HEK293 (cell line): ENCODE data around the gene SLC6A13.

ENCODE experiments used
- ATF2 ChIP-seq: fragments of 450-650 bp; formaldehyde crosslinking; IDR thresholded peaks from 2 replicates; pipeline ENCODE4 v1.5.1; 2016; ENCODE audit warnings: missing biosample characterization, missing genetic modification characterization, low read depth
- CTCF ChIP-seq: fragments of 450-650 bp; formaldehyde crosslinking; IDR thresholded peaks from 2 replicates; pipeline ENCODE4 v1.5.1; 2016; ENCODE audit warnings: missing biosample characterization, missing genetic modification characterization
- GLIS1 ChIP-seq: fragments of 450-650 bp; formaldehyde crosslinking; IDR thresholded peaks from 2 replicates; pipeline ENCODE4 v1.5.1; 2016; ENCODE audit warnings: missing biosample characterization, missing genetic modification characterization
- HOXC10 ChIP-seq: sonication (generic); formaldehyde crosslinking; IDR thresholded peaks from 2 replicates; pipeline ENCODE4 v1.8.1; 2023; ENCODE audit warnings: mild to moderate bottlenecking, missing genetic modification reagents
- OVOL3 ChIP-seq: fragments of 450-650 bp; formaldehyde crosslinking; IDR thresholded peaks from 2 replicates; pipeline ENCODE4 v1.5.1; 2016; ENCODE audit warnings: missing biosample characterization, missing genetic modification characterization
- SALL2 ChIP-seq: fragments of 450-650 bp; formaldehyde crosslinking; IDR thresholded peaks from 2 replicates; pipeline ENCODE4 v1.5.0; 2017; ENCODE audit warnings: missing biosample characterization, mild to moderate bottlenecking, missing genetic modification characterization, borderline replicate concordance
- ZBTB10 ChIP-seq: fragments of 450-650 bp; formaldehyde crosslinking; IDR thresholded peaks from 2 replicates; pipeline ENCODE4 v1.5.1; 2016; ENCODE audit warnings: missing biosample characterization, missing genetic modification characterization
- ZBTB11 ChIP-seq: fragments of 450-650 bp; formaldehyde crosslinking; conservative IDR thresholded peaks from 2 replicates; pipeline ENCODE4 v1.5.1; 2016; ENCODE audit warnings: low read depth, missing biosample characterization, missing genetic modification characterization
- ZBTB17 ChIP-seq: fragments of 450-650 bp; formaldehyde crosslinking; IDR thresholded peaks from 2 replicates; pipeline ENCODE4 v1.5.1; 2016; ENCODE audit warnings: missing biosample characterization, missing genetic modification characterization
- ZBTB20 ChIP-seq: fragments of 450-650 bp; formaldehyde crosslinking; IDR thresholded peaks from 2 replicates; pipeline ENCODE4 v1.5.1; 2016; ENCODE audit warnings: missing biosample characterization, missing genetic modification characterization
- ZBTB44 ChIP-seq: fragments of 450-650 bp; IDR thresholded peaks from 2 replicates; pipeline ENCODE4 v1.5.1; 2018; ENCODE audit warnings: missing biosample characterization, mild to moderate bottlenecking, missing genetic modification characterization
- ZNF114 ChIP-seq: fragments of 450-650 bp; formaldehyde crosslinking; IDR thresholded peaks from 2 replicates; pipeline ENCODE4 v1.5.0; 2017; ENCODE audit warnings: missing biosample characterization, missing genetic modification characterization
- ZNF148 ChIP-seq: fragments of 450-650 bp; formaldehyde crosslinking; IDR thresholded peaks from 2 replicates; pipeline ENCODE4 v1.5.0; 2017; ENCODE audit warnings: missing biosample characterization, missing genetic modification characterization, borderline replicate concordance
- ZNF18 ChIP-seq: fragments of 450-650 bp; formaldehyde crosslinking; IDR thresholded peaks from 2 replicates; pipeline ENCODE4 v1.5.1; 2016; ENCODE audit warnings: missing biosample characterization, missing genetic modification characterization
- ZNF24 ChIP-seq: fragments of 450-650 bp; formaldehyde crosslinking; IDR thresholded peaks from 2 replicates; pipeline ENCODE4 v1.5.1; 2016; ENCODE audit warnings: missing biosample characterization, missing genetic modification characterization
- ZNF391 ChIP-seq: fragments of 450-650 bp; formaldehyde crosslinking; IDR thresholded peaks from 2 replicates; pipeline ENCODE4 v1.5.1; 2016; ENCODE audit warnings: low read depth, missing biosample characterization, missing genetic modification characterization, borderline replicate concordance
- ZNF394 ChIP-seq: fragments of 450-650 bp; formaldehyde crosslinking; IDR thresholded peaks from 2 replicates; pipeline ENCODE4 v1.5.1; 2016; ENCODE audit warnings: missing biosample characterization, missing genetic modification characterization, mild to moderate bottlenecking, moderate library complexity, borderline replicate concordance
- ZNF416 ChIP-seq: fragments of 450-650 bp; formaldehyde crosslinking; IDR thresholded peaks from 2 replicates; pipeline ENCODE4 v1.5.1; 2016; ENCODE audit warnings: missing biosample characterization, missing genetic modification characterization
- ZNF48 ChIP-seq: fragments of 450-650 bp; formaldehyde crosslinking; IDR thresholded peaks from 2 replicates; pipeline ENCODE4 v1.5.1; 2016; ENCODE audit warnings: missing biosample characterization, missing genetic modification characterization
- ZNF521 ChIP-seq: fragments of 450-650 bp; formaldehyde crosslinking; IDR thresholded peaks from 2 replicates; pipeline ENCODE4 v1.5.1; 2017; ENCODE audit warnings: missing biosample characterization, mild to moderate bottlenecking, missing genetic modification characterization
- ZNF600 ChIP-seq: fragments of 450-650 bp; formaldehyde crosslinking; IDR thresholded peaks from 2 replicates; pipeline ENCODE4 v1.5.1; 2016; ENCODE audit warnings: missing biosample characterization, missing genetic modification characterization
- ZNF623 ChIP-seq: fragments of 450-650 bp; formaldehyde crosslinking; IDR thresholded peaks from 2 replicates; pipeline ENCODE4 v1.5.1; 2016; ENCODE audit warnings: missing biosample characterization, missing genetic modification characterization
- ZNF639 ChIP-seq: fragments of 450-650 bp; formaldehyde crosslinking; IDR thresholded peaks from 2 replicates; pipeline ENCODE4 v1.5.1; 2016; ENCODE audit warnings: missing biosample characterization, missing genetic modification characterization

Gene SLC6A13

GRCh38 chr12:219891-220352 lies 42.7 kb downstream of the SLC6A13 start (continued):
- TF ChIP-seq ZNF521 (tag by site-specific recombination) (no peak), ZNF416 (no peak), ZNF24 (no peak; the same call in 1 of the 2 replicates), OVOL3 (tag by site-specific recombination) (no peak), ZBTB44 (no peak), ATF2 (no peak), ZBTB20 (tag by site-specific recombination) (no peak), ZNF623 (tag by site-specific recombination) (no peak), ZNF639 (tag by site-specific recombination) (no peak), ZNF391 (0 out of 2 replicates have a peak, but pooled peaks have one; percentile 61), ZNF114 (no peak), ZNF394 (no peak), ZNF148 (no peak), ZBTB17 (tag by site-specific recombination) (peak; percentile 29; the same call in 1 of the 2 replicates), ZNF600 (tag by site-specific recombination) (no peak), CTCF (tag by site-specific recombination) (peak; percentile 94), ZBTB11 (no peak), ZNF18 (no peak), GLIS1 (no peak), ZBTB10 (tag by site-specific recombination) (0 out of 2 replicates have a peak, but pooled peaks have one; percentile 19), SALL2 (no peak), HOXC10 (CRISPR knock-in tag) (no peak), ZNF48 (tag by site-specific recombination) (no peak)
